H1 (cell line): Measurements from ENCODE around the gene KRABD2.

ENCODE experiments used
- CBX8 ChIP-seq: fragments of 300-800, 300-1000 bp; sonication (generic); IDR thresholded peaks from 2 replicates; pipeline ENCODE4 v1.7.1; 2016; ENCODE audit warnings: low read depth, low read length, borderline replicate concordance
- CEBPB ChIP-seq: IDR thresholded peaks from 2 replicates; pipeline ENCODE4 v1.6.1; 2012; ENCODE audit warnings: low read depth, low read length
- CHD7 ChIP-seq: fragments of 300-600 bp; sonication (generic); IDR thresholded peaks from 2 replicates; pipeline ENCODE4 v1.7.1; 2012; ENCODE audit warnings: low read length, moderate library complexity, mild to moderate bottlenecking, inconsistent platforms; ENCODE audit not compliant: insufficient replicate concordance
- CREB1 ChIP-seq: IDR thresholded peaks from 2 replicates; pipeline ENCODE4 v1.6.1; 2012; ENCODE audit warnings: inconsistent platforms
- PHF8 ChIP-seq: fragments of 200-600 bp; sonication (generic); conservative IDR thresholded peaks from 2 replicates; pipeline ENCODE4 v1.7.1; 2012; ENCODE audit warnings: low read depth, mild to moderate bottlenecking, inconsistent platforms, low read length, moderate library complexity

The KRABD2 gene

GRCh38 chr17:8418471-8418870 lies 42.0 kb upstream of the KRABD2 start (continued):
- no peak for TF ChIP-seq CREB1
- TF ChIP-seq PHF8: no peak
- no peak for TF ChIP-seq CHD7
- TF ChIP-seq CBX8: no peak
- no peak for TF ChIP-seq CEBPB
